OCI-LY3 (cell line): ENCODE measurements around the gene PUS7.

ENCODE experiments used
- EZH2phosphoT487 ChIP-seq: fragments of 200-600 bp; shearing (Covaris generic); IDR thresholded peaks from 2 replicates; pipeline ENCODE4 v1.6.1; 2018; ENCODE audit warnings: antibody characterized with exemption, mixed run types, low read depth
- TF ChIP-seq, protein P1 (sequence below): fragments of 200-600, 300-600 bp; sonication (generic); IDR thresholded peaks from 2 replicates; pipeline ENCODE4 v1.5.1; 2014; ENCODE audit warnings: antibody characterized with exemption, low read length, low read depth

DNA sequence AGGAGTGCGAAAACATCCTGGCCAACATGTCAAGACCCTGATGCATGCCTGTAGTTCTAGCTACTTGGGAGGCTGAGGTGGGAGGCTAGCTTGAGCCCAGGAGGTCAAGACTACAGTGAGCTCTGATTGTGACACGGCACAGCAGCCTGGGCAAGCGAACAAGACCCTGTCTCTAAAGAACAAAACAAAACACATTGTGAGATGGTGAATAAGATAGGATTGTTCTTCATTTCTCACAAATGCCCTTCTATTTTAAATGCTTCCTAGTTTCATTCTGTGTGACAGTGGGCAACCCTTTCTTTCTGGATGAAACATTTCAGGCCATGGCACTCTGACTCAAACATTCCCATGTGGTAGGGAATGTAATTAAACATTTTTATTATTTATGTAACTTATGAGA is 45.8 kb upstream of the PUS7 start:
- TF ChIP-seq, protein P1, sequence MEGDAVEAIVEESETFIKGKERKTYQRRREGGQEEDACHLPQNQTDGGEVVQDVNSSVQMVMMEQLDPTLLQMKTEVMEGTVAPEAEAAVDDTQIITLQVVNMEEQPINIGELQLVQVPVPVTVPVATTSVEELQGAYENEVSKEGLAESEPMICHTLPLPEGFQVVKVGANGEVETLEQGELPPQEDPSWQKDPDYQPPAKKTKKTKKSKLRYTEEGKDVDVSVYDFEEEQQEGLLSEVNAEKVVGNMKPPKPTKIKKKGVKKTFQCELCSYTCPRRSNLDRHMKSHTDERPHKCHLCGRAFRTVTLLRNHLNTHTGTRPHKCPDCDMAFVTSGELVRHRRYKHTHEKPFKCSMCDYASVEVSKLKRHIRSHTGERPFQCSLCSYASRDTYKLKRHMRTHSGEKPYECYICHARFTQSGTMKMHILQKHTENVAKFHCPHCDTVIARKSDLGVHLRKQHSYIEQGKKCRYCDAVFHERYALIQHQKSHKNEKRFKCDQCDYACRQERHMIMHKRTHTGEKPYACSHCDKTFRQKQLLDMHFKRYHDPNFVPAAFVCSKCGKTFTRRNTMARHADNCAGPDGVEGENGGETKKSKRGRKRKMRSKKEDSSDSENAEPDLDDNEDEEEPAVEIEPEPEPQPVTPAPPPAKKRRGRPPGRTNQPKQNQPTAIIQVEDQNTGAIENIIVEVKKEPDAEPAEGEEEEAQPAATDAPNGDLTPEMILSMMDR: no peak
- no peak for TF ChIP-seq EZH2phosphoT487
